Activated CD4-positive, alpha-beta T cell treated with anti-CD3 and anti-CD28 coated beads, Interleukin-2, Interleukin-6, amounts not matched to agents 100 ng/mL and 50 ng/mL, durations not matched to agents 16 hours and 8 hours (primary cell): ENCODE data around the gene BMAL2.

Source experiments
- DNase-seq: peaks from one replicate; pipeline ENCODE4 v3.0.0-alpha.2; 2020

The BMAL2 gene

DNA sequence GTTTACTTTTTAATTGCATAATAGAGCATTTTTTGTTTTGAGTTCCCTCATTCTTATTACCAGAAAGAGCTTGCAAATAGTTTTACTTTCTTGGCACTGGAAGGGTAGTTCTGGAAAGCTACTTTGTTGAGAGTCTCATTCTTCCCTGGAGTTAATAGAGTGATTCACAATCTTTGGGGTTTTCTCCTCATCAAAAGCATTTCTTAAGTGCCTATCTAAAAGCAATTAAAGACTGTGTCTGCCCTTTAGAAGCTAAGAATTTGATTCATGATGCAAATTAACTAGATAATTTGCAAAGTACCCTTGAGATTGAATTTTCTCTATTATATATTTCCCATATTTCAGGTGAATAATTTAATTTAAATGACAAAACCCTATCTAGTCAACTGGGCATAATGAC is 8.1 kb upstream of the BMAL2 start:
- DNase-seq: no peak

DNA sequence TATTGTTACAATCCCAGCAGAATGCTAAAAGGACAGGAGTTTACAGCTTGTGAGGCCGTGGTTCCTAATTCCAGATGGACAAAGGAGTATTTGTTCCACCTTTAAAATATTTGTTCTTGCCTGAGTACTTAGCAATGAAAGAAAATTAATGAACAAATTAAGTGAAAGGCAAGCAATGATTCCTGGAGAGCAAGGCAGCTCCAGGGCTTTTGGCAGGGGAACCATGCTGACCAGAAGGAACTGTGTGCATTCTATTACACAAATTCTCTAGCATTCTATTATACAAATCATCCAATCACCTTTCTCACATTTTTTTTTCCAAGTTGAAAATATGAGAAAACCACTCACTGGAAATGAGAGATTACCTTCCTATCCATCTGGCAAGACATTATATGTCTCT is 1.8 kb upstream of the BMAL2 start:
- DNase-seq: no peak

DNA sequence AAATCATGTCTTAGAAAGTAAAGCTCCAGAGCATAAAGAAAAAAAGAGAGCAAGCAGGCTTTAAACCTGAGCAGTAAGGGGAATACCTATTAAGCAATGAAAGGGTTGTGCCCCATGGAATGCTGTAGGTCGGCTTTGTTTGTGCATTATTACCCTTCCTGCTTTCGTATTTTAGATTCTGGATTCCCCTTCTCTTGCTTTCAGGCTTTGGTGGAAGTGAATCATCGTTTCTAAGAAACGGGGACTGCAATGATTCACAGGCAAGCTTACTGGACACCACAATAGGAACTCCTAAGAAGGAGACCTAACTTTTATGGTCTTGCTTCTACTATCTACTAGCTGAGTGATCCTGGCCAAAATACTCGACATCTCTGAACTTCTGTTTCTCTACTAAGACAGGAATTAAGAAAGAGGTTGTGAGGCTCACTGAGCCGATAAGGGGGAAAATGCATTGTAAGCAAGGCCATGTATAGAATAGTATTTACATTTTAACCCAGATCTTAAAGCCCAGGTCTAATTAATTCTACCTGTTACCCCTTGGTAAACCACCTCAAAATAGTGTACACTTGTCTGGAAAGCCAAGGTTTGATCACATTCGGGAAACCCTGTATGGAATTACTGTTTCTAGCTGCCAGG is 1.2 kb upstream of the BMAL2 start:
- DNase-seq: peak; percentile 87

- DNase-seq: peak; percentile 13
Measured at GRCh38 chr12:27331927-27332324, 710 bp upstream of the BMAL2 start.

DNA sequence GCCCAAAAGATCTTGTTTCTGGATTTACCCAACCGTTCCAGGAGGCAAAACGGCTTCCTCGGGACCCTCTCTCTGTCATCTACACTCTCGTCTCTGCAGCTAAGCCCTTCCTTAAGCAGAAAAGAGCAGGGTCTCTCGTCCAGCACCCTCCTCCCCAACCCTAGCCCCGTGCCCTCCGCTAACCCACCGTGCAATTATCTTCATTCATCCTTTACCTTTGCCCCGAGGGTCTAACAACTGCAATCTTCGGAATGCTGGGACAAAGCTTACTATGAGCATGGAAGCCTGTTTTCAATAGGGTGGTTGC is 276 bp upstream of the BMAL2 start:
- DNase-seq: no peak

DNA sequence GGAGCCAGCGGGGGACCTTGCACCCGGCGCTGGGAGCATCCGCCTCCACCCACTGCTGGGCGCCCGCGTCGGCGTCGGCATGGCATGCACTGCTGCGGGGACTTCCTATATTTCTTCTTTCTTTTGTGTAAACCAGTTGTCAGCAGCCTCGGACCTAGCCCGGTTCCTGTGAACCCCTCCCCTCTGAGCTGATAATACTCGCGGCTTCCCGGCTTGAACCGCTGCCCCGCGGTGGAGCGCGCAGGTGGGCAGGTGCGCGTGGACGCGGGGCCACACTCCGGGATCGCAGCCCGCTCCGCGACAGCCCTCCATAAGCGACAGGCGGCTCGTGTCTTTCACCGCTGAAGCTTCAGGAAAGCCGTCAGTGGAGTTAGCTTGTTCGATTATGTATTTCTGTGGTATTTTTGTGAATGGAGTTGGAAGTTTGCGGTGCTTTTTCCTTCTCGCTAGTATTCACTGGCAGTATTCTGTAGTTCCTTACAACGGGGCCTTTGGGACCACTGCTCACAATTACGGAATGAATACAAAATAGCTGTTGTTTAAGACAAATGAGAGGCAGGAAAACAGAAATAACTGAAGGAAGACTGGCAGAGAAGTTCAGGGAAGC is 870 bp downstream of the BMAL2 start:
- peak; percentile 63 for DNase-seq

DNA sequence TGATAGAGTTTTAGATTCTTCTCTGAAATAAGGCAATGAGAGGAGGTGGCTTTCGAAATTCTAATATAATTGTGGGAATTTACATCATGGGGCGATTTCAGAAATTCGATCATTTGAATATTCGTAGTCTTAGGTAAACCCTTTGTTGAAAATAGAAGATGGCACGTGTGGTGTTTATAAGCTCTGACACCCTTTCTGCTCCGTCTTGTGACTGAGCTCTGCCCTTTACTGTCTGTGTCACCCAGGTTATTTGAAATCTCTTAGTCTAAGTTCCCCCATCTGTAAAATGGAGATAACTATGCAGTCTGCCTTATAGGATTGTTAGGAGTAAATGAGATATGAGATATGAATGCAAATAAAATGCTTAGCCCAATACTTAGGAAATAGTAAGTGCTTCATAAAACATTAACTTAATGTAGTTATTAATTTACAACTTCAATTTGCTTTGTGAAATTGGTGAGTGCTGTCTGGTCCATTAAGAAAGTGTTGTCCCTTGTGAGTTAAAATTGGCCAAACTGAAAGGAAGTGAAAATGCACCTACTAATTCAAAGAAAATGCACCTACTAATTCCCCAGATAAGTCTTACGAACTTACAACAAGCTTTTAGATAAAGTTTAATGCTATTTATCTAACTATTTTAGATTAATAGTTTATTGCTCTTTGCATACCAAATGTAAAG is 1.5 kb downstream of the BMAL2 start:
- DNase-seq: no peak

GRCh38 chr12:27334721-27335082 is 2.1 kb downstream of the BMAL2 start:
- no peak for DNase-seq

DNA sequence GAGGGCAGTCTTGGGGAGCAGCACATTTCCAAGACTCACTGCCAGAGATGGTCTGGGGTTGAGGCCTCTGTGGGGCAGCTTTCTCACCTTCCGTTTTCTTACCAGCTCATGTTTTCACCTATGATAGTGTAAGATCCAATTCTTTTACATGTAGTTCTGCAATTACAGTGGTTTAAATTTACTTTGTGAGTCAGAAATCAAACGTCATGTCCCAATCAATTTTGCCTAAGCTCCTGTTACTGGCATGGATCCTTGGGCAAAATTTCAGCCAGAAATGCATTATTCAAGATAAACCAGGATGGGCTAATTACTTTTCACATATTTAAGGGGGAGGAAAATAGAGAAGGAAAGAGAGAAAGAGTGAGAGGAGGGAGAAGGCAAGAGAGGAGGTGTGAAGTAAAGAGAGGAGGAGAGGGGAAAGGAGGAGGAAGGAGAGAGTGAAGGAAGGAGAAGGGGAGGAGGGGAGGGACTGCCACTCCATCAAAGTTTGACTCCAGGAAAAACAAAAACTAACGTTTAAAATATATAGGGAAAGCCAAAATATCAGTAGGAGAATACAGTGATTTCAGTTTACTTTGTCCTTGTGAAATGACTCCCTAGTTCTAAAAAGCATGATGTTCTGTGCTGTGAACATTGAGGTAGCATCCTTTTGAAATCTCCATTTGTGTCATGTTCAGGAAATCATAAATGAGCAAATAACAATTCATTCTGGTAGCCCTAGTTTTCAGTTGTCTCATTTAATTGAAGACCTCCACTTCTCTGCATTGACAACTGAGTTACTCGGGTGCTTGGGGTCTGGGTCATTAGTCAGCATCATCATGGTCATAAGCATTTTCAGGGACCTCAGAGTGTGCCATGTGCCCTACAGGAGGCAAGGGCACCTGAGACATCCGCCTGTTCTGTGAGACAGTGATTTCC is 3.0 kb downstream of the BMAL2 start:
- DNase-seq: peak; percentile 55

- DNase-seq: no peak
Measured at GRCh38 chr12:27336282-27336653, 3.6 kb downstream of the BMAL2 start.

DNA sequence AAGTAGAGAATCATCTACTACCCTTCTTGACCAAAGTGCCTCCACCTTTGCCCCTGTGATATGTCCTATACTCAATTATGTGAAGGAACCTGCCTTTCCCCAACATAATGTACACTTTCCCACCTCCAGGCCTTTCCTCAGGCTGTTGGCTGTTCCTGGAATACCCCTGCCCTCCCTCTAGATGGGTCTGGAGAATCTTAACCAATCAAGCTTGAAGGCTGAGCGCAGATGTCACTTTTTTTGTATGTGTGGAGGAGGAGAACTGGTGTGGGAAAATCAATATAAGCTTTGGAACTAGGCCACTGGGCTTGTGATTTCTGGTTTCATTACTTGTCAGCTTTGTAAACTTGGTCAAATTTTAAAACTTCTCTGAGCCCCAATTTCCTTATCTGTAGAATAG is 4.7 kb downstream of the BMAL2 start:
- no peak for DNase-seq

GRCh38 chr12:27338473-27338872 is 5.8 kb downstream of the BMAL2 start:
- DNase-seq: no peak

DNA sequence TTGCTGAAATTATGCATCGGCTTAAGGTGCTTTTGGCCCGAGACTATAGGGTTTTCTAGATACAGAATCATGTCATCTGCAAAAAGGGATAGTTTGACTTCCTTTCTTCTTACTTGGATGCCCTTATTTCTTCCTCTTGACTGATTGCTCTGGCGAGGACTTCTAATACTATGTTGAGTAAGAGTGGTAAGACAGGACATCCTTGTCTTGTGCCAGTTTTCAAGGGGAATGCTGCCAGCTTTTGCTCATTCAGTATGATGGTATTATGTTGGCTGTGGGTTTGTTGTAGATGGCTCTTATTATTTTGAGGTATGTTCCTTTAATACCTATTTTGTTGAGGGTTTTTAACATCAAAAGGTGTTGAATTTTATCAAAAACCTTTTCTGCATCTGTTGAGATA is 8.3 kb downstream of the BMAL2 start:
- no peak for DNase-seq

GRCh38 chr12:27342536-27342935 is 9.9 kb downstream of the BMAL2 start:
- DNase-seq: no peak

DNA sequence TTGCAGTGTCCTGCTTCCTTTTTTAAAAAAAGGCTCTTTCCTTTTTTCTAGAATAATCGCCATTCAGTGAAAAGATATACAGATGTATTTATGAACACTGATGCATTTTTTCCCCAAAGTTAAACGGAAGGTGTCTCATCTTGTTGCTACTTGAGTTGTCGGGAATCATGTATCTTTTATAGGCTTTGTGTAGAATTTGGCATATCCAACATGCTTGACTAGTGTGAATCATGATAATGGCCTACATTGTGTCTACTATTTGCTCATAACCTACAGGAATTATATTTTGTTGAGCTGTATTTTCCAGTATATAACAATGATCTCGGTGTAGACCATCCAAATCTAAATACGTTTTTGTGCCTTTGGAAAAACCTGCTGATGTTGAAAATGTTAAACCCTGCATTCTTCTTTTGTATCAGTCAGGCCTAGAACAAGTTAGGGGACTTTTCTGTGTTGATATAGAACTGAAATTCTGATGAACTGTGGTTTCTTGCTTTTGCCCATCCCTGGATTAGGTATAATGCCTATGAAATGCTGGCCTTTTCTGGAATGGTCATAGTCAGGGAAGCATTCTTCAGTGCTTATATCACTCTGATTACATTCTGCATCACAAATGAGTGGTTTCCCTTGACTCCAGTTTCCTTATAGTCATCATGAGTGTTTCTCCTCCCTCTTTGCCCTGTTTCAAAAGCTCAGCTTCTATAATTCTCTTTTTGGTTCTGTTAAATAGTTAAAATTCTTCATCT is 10.8 kb downstream of the BMAL2 start:
- DNase-seq: no peak

DNA sequence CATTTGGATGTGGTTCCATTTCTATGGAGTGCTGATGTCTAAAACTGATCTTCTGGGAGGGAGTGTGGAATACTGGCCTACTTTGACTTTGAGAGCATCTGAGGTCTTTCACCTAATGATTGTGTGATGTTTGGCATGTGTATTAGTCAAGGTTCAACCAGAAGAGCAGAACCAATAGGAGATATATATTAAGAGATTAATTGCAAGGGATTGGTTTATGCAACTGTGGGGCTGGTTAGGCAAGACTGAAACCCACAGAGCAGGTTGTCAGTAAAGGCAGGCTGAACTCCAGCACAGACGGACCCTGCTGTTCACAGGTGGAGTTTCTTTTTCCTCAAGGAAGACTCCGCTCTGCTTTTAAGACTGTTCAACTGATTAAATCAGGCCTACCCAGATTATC is 11.6 kb downstream of the BMAL2 start:
- no peak for DNase-seq

GRCh38 chr12:27344760-27345159 is 12.1 kb downstream of the BMAL2 start:
- DNase-seq: no peak

DNA sequence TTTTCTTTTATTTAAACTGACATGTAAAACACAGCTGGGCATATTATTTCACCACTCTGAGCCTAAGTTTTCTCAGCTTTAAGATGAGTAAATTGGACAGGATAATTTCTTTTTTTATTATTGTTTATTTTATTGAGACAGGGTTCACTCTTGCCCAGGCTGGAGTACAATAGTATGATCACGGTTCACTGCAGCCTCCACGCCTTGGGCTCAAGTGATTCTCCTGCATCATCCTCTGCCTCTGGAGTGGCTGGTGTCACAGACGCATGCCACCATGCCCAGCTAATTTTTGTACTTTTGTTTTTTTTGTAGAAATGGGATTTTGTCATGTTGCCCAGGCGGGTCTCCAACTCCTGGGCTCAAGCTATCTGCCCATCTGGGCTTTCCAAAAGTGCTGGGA is 12.7 kb downstream of the BMAL2 start:
- no peak for DNase-seq

DNA sequence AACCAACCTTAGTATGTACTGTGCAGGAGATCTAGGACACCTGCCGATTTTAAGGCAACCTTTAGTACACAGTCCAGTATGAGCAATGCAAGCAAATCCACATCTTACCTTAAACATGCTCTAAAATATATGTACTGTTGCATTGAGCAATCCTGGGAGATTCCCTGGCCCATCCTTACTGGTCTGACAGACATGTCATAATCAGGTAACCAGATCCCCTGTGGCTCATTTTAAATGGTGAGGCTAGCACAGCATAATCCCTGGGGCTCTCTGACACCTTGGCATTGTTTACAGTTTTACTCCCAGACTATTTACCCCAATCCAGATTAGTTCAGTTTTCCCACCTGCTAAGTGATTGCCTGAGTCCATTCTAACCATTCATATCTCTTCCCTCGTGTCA is 15.1 kb downstream of the BMAL2 start:
- no peak for DNase-seq

DNA sequence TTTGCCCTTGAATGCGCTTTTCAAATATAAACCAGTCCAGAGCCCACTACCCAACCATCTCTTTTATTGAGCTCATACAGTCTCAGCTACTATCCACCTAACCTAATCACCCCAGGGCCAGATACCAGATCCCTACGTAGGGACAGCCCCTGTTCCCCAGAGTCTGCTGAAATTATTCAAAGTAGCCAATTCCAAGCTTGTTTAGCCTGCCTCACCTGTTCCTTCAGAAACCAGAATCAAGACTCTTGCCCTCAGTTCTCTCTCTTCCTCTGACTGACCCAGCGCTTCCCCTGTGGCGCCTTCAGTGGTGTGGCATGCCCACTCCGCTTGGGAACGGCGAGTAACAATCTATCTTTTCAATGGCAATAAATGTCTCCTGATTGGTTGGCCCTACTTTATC is 18.8 kb downstream of the BMAL2 start:
- DNase-seq: no peak

DNA sequence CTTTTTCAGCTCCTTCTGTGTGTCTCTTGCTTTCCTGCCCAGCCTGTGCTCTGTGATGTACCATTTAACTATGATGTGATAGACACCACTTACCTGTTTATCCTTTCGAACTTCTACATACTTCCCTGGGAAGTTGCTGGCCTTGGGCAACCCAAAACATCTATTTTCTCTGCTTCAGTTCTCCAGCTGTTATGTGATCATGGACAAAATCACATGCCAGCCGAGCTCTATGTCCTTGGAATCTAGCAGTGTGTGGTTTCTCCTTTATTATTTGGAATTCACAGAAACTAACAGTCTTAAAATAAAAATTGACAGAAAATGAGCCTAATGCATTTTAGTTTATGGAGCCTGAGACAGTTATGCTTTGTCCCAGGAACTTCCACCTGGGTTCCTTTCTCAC is 22.9 kb downstream of the BMAL2 start:
- no peak for DNase-seq

- no peak for DNase-seq
Measured at GRCh38 chr12:27355979-27356378, 23.3 kb downstream of the BMAL2 start.
